Measurements from ENCODE around the gene ANKS4B. TPM values are rescaled to one million over a fixed set of nuclear protein-coding genes. Genes with fewer than 3 reads are reported as not detected.
A peak's percentile ranks its signal among the peaks of the same experiment; 100 is the strongest.

Gene ANKS4B
- total RNA-seq, 4 donors from 2014 or later, result not detected

- Histone ChIP-seq H3K9me3 (no peaks in the 10 kb centered on the region), H3K4me1 (peaks cover 6 to 13% (median 6%) of the 10 kb centered on the region in 3 donors), H3K4me3 (no peak overlapping the region), H3K27ac (no peak overlapping the region), H3K27me3 (peaks cover 0 to 58% (median 0%) of the 10 kb centered on the region in 4 donors), H3K36me3 (no peaks in the 10 kb centered on the region)
- DNase-seq, result no peak
- 59 to 71% methylated on average over 5 of the region's 5 CpGs for WGBS, 2 donors
- intact Hi-C loops (cut with DNase I), result loop anchor here (10.0 kb wide), 1 partner anchor 79 kb away; no protein-coding TSS in a partner anchor
- no peak for TF ChIP-seq POLR2A (IDR thresholded peaks at IDR 0.05)
- TF ChIP-seq, protein P1, sequence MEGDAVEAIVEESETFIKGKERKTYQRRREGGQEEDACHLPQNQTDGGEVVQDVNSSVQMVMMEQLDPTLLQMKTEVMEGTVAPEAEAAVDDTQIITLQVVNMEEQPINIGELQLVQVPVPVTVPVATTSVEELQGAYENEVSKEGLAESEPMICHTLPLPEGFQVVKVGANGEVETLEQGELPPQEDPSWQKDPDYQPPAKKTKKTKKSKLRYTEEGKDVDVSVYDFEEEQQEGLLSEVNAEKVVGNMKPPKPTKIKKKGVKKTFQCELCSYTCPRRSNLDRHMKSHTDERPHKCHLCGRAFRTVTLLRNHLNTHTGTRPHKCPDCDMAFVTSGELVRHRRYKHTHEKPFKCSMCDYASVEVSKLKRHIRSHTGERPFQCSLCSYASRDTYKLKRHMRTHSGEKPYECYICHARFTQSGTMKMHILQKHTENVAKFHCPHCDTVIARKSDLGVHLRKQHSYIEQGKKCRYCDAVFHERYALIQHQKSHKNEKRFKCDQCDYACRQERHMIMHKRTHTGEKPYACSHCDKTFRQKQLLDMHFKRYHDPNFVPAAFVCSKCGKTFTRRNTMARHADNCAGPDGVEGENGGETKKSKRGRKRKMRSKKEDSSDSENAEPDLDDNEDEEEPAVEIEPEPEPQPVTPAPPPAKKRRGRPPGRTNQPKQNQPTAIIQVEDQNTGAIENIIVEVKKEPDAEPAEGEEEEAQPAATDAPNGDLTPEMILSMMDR (IDR thresholded peaks at IDR 0.05), result no peak
These were observed 40.8 kb downstream of the ANKS4B start for GRCh38 chr16:21274172-21274726.

DNA sequence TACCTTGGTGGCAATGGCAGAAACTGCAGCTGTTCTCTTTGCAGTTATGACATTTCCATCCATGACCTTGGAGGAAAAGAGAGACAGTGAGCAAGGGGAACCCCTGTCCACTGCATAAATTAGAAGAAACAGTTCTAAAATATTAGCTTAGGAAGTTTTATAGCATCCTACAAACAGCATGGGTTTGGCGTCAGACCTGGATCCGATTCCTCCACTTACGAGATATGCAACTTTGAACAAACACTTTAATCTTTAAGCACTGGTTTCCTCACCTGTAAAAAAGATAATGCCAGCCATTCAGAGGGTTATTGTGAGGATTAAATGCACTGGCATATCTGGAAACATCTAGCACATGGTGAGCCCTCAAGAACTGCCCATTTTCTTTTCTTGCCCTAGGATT lies 42.0 kb downstream of the ANKS4B start:
- no peaks in the 10 kb centered on the region for H3K36me3 ChIP-seq
- H3K4me1 ChIP-seq, result peaks cover 6 to 13% (median 6%) of the 10 kb centered on the region in 3 donors
- H3K9me3 ChIP-seq, result no peaks in the 10 kb centered on the region
- intact Hi-C loops (cut with DNase I), result loop anchor here (10.0 kb wide), 1 partner anchor 81 kb away; no protein-coding TSS in a partner anchor
- no peak overlapping the region for H3K4me3 ChIP-seq
- WGBS, 2 donors, result 78 to 91% methylated on average over 3 of the region's 3 CpGs
- DNase-seq, result no peak
- no peak overlapping the region for H3K27ac ChIP-seq
- H3K27me3 ChIP-seq, result peaks cover 0 to 67% (median 0%) of the 10 kb centered on the region in 4 donors
- no peak for TF ChIP-seq POLR2A (IDR thresholded peaks at IDR 0.05)
- TF ChIP-seq, protein P1 (IDR thresholded peaks at IDR 0.05), result no peak

DNA sequence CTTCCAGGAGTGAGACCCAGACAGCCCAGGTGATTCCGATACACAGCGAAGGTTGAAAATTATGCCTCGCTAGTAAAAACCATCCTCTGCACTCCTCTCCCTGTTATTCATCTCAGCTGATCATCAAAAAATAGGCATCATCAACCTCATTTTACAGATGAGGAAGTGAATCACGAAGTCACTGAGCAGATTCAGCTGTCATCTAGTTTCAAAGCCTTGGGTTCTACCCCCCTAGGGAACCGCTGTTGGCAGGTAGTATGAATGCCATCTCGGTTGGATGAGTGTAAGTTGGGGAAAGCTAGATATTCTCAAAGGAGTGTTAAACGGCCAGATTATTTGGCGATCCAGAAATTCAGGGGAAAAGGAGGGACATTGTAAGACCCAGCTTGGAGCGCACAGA lies 42.6 kb downstream of the ANKS4B start:
- Histone ChIP-seq H3K27me3 (peaks cover 0 to 70% (median 0%) of the 10 kb centered on the region in 4 donors), H3K4me3 (no peak overlapping the region), H3K27ac (no peak overlapping the region), H3K9me3 (no peaks in the 10 kb centered on the region), H3K36me3 (no peaks in the 10 kb centered on the region), H3K4me1 (peaks cover 6 to 13% (median 6%) of the 10 kb centered on the region in 3 donors)
- no peak for DNase-seq
- WGBS, 2 donors, result 81 to 87% methylated on average over 7 to 9 of the region's 9 CpGs
- intact Hi-C loops (cut with DNase I), result loop anchor here (10.0 kb wide), 1 partner anchor 81 kb away; no protein-coding TSS in a partner anchor
- TF ChIP-seq, protein P1 (IDR thresholded peaks at IDR 0.05), result no peak
- TF ChIP-seq POLR2A (IDR thresholded peaks at IDR 0.05), result no peak

GRCh38 chr16:21277045-21277926 lies 43.8 kb downstream of the ANKS4B start:
- no peaks in the 10 kb centered on the region for H3K36me3 ChIP-seq
- no peak for DNase-seq
- intact Hi-C loops (cut with DNase I), result loop anchor here (10.0 kb wide), 1 partner anchor 82 kb away; no protein-coding TSS in a partner anchor
- H3K4me3 ChIP-seq, result peak overlapping the region in 3 of 4 donors; percentile 43 to 65 (median 48)
- H3K27me3 ChIP-seq, result peaks cover 0 to 76% (median 0%) of the 10 kb centered on the region in 4 donors
- no peaks in the 10 kb centered on the region for H3K9me3 ChIP-seq
- TF ChIP-seq, protein P1 (IDR thresholded peaks at IDR 0.05), result no peak
- TF ChIP-seq POLR2A (IDR thresholded peaks at IDR 0.05), result no peak
- peaks cover 6 to 13% (median 6%) of the 10 kb centered on the region in 3 donors for H3K4me1 ChIP-seq
- 71 to 74% methylated on average over 12 to 13 of the region's 17 CpGs for WGBS, 2 donors
- no peak overlapping the region for H3K27ac ChIP-seq

Measured in esophagus squamous epithelium (tissue), 5 donors.